GM18870 (cell line): ENCODE data around the gene KLF2.

ENCODE experiments used
- ATAC-seq: cut with Tn5 transposase; IDR thresholded peaks from one replicate; pipeline ENCODE4 v1.9.1; 2021; ENCODE audit warnings: moderate library complexity; ENCODE audit not compliant: unreplicated experiment

Gene KLF2

GRCh38 chr19:16363133-16363851, 38.7 kb downstream of the KLF2 start:
- no peak for ATAC-seq

GRCh38 chr19:16363852-16364230, 39.2 kb downstream of the KLF2 start:
- no peak for ATAC-seq

GRCh38 chr19:16364231-16364865, 39.7 kb downstream of the KLF2 start:
- ATAC-seq: no peak

GRCh38 chr19:16365300-16365996, 40.8 kb downstream of the KLF2 start:
- no peak for ATAC-seq

GRCh38 chr19:16366056-16366432, 41.4 kb downstream of the KLF2 start:
- ATAC-seq: no peak

- peak; percentile 42 for ATAC-seq
These were observed 42.0 kb downstream of the KLF2 start for GRCh38 chr19:16366433-16367260.

- no peak for ATAC-seq
These were observed 42.6 kb downstream of the KLF2 start for GRCh38 chr19:16367261-16367683.

- ATAC-seq: no peak
These were observed 44.0 kb downstream of the KLF2 start for GRCh38 chr19:16368385-16369305.

- ATAC-seq: no peak
These were observed 44.7 kb downstream of the KLF2 start for GRCh38 chr19:16369306-16369663.

GRCh38 chr19:16369664-16370576, 45.3 kb downstream of the KLF2 start:
- no peak for ATAC-seq

GRCh38 chr19:16370641-16371391, 46.2 kb downstream of the KLF2 start:
- ATAC-seq: no peak

GRCh38 chr19:16371540-16371986, 46.9 kb downstream of the KLF2 start:
- ATAC-seq: peak; percentile 53

- no peak for ATAC-seq
These were observed 47.7 kb downstream of the KLF2 start for GRCh38 chr19:16372065-16372915.

- no peak for ATAC-seq
These were observed 48.5 kb downstream of the KLF2 start for GRCh38 chr19:16373079-16373478.

GRCh38 chr19:16373532-16373931, 48.9 kb downstream of the KLF2 start:
- no peak for ATAC-seq

GRCh38 chr19:16373989-16374388, 49.4 kb downstream of the KLF2 start:
- no peak for ATAC-seq

- no peak for ATAC-seq
These were observed 49.8 kb downstream of the KLF2 start for GRCh38 chr19:16374436-16374835.
